ENCODE measurements around the gene FOCAD.
"Not testable (repeated sequence)": the region's sequence is repeated elsewhere in the genome, so short reads cannot be mapped to it uniquely, and the experiment has no call there.

FOCAD gene

DNA sequence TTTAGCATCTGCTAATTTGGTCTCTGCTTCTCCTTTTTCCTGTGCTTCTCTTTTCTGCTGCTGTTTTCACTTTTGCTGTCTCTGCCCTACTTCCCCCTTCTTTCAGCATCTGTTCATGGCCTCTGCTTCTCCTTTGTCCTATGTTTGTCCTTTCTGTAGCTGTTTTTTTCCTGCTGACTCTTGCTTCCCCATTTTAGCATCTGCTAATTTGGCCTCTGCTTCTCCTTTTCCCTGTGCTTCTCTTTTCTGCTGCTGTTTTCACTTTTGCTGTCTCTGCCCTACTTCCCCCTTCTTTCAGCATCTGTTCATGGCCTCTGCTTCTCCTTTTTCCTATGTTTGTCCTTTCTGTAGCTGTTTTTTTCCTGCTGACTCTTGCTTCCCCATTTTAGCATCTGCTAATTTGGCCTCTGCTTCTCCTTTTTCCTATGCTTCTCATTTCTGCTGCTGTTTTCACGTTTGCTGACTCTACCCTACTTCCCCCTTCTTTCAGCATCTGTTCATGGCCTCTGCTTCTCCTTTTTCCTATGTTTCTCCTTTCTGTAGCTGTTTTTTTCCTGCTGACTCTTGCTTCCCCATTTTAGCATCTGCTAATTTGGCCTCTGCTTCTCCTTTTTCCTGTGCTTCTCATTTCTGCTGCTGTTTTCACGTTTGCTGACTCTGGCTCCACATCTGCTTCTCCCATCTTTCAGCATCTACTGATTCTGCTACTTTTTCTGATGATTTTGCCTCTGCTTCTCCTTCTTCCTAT is 290.3 kb downstream of the FOCAD start:
- ATAC-seq: not testable (repeated sequence)

GRCh38 chr9:20978249-20978648 is 294.2 kb downstream of the FOCAD start:
- no peak for ATAC-seq

GRCh38 chr9:20980832-20981455 is 296.9 kb downstream of the FOCAD start:
- ATAC-seq: no peak

GRCh38 chr9:20981486-20981885 is 297.4 kb downstream of the FOCAD start:
- ATAC-seq: no peak

DNA sequence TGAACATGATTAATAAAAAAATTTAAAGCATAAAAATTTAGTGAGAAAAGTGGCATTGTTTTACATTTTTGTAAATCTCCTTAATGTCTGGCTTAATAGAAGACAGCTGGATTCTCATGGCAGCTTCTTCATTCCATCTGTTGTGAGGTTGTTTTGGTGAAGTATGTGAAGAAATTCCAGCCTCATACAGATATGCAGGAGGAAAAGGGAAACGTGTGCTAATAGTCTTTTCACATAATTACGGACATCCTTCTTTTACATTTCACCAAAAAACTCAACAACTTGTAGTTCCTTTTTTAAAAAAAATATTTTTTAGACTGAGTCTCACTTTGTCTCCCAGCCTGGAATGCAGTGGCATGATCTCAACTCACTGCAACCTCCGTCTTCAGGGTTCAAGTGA is 300.4 kb downstream of the FOCAD start:
- ATAC-seq: no peak

GRCh38 chr9:20985851-20986600 is 302.0 kb downstream of the FOCAD start:
- no peak for ATAC-seq

GRCh38 chr9:20987521-20987920 is 303.5 kb downstream of the FOCAD start:
- no peak for ATAC-seq

DNA sequence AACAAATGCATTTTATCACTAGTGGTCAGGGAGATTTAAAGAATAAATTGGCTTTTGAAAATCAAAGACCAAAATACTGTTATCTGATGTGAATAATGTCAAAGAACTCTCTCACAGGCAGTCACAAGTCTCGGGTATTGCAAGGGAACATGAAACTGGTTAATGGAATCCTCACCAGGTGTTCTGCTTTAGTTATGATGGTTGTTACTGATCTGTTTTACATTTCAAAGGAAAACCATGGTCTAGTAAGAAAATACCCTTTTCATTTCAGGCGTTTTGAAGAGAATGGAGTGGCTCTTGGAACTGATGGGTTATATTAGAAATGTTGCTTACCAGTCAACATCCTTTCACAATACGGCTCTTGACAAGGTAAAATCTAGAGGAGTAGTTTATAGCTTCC is 304.0 kb downstream of the FOCAD start:
- ATAC-seq: no peak

DNA sequence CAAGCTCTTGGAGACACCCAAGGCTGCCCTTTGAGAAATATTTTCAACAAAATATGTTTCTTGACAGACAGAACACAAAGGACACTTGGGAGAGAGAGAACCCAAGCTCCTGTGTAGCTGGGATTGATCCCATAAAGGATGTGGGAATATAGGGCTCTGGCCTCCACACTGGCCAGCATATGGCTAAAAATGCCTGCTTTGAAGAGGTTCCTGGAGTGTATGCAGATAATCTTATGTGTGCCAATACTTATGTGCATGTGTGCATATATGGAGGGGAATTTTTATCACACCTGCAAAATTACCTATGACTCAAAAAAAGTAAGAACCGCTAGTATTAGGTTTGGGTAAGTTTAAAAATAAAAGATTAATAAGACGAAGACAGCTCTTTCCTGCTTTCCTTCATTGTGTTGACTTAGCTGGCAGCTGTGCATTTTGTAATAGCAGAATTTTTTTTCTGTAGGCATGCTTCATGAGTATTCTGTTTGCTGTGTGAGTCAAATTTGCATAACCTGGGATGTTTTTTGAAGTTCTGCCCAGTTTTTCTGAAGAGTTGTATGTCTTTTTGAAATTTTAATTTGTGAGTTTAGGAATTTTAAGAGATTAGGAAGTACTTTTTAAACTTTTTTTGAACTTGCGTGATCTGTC is 304.7 kb downstream of the FOCAD start:
- no peak for ATAC-seq

GRCh38 chr9:20989923-20990341 is 305.9 kb downstream of the FOCAD start:
- ATAC-seq: no peak

GRCh38 chr9:20990867-20991266 is 306.8 kb downstream of the FOCAD start:
- no peak for ATAC-seq

- no peak for ATAC-seq
These were observed 310.4 kb downstream of the FOCAD start for GRCh38 chr9:20994486-20994885.

DNA sequence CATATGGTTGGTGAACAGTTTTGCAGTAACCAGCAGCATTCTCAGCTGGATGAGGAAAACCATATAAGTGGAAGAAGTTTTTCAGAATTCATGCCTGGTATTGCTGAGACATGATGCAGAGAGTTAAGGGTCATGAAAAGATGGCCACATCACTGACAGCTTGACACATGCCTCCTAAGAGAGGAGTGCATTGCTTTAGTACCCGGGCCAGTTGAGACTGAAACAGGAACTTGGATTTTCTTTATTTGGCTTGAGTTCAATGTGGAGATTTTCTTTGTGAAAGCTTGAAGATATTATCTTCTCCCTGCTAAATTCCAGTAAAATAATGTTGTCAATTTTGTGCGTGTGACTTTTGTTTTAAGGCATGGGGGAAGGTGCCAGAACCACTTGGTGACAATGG is 311.6 kb downstream of the FOCAD start:
- no peak for ATAC-seq

- peak in 1 of 2 donors; percentile 50 for ATAC-seq
These were observed 312.8 kb downstream of the FOCAD start for GRCh38 chr9:20996809-20997208.

DNA sequence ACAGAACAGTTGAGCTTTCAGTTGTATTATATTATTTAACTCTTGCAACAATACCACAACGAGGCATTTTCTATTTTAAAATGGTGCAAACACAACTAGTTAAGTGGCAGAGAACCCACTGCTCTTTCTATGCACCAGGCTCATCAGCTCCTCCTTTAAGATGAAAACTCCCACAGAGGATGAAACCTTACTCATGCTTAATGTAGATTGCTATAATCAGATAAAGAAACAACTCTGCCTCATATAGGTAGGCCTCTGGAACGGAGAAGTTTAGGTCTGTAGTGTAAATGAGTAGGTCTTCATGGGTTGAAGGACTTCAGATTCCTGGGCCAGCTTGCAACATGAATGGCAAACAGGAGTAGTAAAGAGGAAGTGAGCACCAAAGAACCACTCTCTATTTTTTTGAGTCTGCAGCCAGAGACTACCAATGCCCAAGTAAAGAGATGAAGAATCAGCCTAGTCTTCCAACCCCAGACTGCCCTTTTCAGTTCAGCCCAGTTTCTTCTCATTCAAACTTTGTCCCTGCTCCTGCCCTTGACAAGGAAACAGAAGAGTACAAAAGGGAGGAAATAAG is 313.5 kb downstream of the FOCAD start:
- peak; percentile 85 to 86 for ATAC-seq

DNA sequence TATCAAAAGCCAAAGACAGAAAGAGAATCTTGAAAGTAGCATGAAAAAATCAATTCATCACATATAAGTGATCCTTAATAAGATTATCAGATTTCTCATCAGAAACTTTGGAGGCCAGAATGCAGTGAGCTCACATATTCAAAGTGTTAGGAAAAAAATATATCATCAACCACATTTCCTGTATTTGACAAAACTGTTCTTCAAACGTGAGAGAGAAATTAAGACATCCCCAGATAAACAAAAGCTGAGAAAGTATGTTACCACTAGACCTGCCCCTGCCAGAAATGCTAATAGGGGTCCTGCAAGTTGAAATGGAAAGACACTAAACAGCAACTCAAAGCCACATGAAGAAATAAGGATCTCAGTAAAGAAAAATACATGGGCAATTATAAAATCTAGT is 317.5 kb downstream of the FOCAD start:
- ATAC-seq: peak in 1 of 2 donors; percentile 19

DNA sequence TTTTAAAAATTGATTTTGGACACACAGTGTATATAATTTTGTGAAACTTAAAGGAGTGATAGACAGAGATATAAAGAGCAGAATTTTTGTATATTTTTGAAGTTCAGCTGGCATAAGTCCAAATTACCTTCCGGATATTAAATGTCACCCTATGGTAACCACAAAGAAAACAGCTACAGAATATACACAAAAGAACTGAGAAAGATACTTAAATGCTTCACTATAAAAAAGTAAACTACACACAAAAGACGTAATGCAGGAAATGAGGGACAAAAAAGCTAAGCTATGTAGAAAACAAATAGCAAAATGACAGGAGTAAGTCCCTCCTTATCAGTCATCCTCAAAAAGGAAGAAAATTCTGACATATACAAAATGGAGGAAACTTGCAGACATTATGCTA is 318.0 kb downstream of the FOCAD start:
- ATAC-seq: no peak

DNA sequence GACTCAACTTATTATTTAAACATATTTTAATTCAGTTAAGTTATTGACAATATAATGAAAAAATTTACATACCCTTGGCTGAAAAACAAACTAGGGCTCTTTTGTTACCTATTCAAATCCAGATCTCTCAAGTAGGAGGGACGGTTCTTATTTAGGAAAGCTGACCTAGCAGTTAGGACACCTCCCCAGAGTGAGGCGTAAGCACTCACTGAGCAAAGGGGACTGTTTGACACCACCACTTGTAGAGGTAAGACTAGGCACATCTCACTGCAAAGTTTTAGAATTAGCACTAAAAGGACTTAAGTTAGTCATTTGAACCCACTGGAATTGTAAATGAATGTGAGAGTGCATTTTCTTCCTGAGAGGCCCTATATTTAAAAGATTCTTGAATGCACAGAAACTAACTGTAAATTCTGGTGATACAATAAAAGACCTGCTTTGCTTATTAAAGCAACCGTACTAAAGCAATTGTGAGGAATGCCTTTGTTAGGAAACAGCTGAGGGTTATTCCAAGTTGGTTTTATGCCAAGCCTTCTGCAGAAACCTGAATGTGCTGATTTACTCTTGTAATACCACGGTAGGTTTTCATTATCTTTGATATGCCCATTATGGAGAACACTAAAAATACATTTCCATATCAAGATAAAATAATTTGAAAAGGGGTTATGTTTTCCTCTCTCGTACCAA is 331.2 kb downstream of the FOCAD start:
- ATAC-seq: no peak

- no peak for ATAC-seq
These were observed 331.9 kb downstream of the FOCAD start for GRCh38 chr9:21015995-21016394.

- ATAC-seq: no peak
These were observed 332.8 kb downstream of the FOCAD start for GRCh38 chr9:21016701-21017491.

DNA sequence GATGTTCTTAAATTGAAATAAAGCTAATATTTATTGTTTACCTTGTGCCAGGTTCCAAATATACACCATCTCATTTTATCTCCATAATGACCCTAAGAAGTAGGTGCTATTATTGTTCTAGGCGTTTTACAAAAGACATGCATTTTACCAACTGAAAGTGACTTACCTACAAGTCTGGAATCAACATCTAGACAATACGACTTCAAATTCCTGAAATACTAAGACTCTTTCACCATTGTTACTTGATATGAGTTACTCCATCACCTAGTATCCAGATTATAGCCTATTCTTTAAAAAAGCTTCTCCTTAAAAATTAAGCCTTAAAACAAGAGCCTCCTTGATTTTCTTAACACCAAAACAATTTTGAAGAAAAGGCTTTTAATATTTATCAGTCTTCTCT is 334.1 kb downstream of the FOCAD start:
- ATAC-seq: no peak
